Activated CD8-positive, alpha-beta T cell treated with anti-CD3 and anti-CD28 coated beads for 36 hours (primary cell): Measurements from ENCODE around the gene PTPRG. TPM values are rescaled to one million over a fixed set of nuclear protein-coding genes. Genes with fewer than 3 reads are reported as not detected.

ENCODE experiments used
- ATAC-seq: fragments of 200-7000 bp; cut with Tn5 transposase; one replicate; pipeline ENCODE4 v1.10.0; 2021; ENCODE audit warnings: mild to moderate bottlenecking, moderate library complexity
- CTCF ChIA-PET: fragments of 350-600 bp; sonication (Branson Sonifier 250); formaldehyde crosslinking; loops from one replicate; lab custom pipeline; 2021; ENCODE audit warnings: antibody characterized with exemption; lab: Charles Lee
- POLR2A ChIA-PET: fragments of 350-600 bp; sonication (Branson Sonifier 250); formaldehyde crosslinking; loops from one replicate; lab custom pipeline; 2021; ENCODE audit warnings: antibody characterized with exemption; lab: Charles Lee
- DNase-seq: peaks from one replicate; pipeline ENCODE4 v3.0.0-alpha.2; 2020
- H3K27ac Mint-ChIP-seq: one replicate; pipeline ENCODE4 v1.8.0; 2021; ENCODE audit warnings: mild to moderate bottlenecking, mixed read lengths
- H3K27me3 Mint-ChIP-seq: one replicate; pipeline ENCODE4 v1.8.0; 2021; ENCODE audit warnings: mixed read lengths
- H3K36me3 Mint-ChIP-seq: one replicate; pipeline ENCODE4 v1.8.0; 2021; ENCODE audit warnings: low read depth, mixed read lengths
- H3K4me1 Mint-ChIP-seq: one replicate; pipeline ENCODE4 v1.8.0; 2021; ENCODE audit warnings: low read depth, mixed read lengths
- H3K4me3 Mint-ChIP-seq: one replicate; pipeline ENCODE4 v1.8.0; 2021; ENCODE audit warnings: mild to moderate bottlenecking, moderate library complexity, mixed read lengths
- H3K9me3 Mint-ChIP-seq: one replicate; pipeline ENCODE4 v1.8.0; 2021; ENCODE audit warnings: mixed read lengths
- CTCF ChIP-seq: fragments of 200-600 bp; IDR thresholded peaks from one replicate; pipeline ENCODE4 v1.8.0; 2022; ENCODE audit warnings: antibody characterized with exemption, mild to moderate bottlenecking
- intact Hi-C: fragments of 100-400 bp; cut with micrococcal nuclease; formaldehyde crosslinking; loops from one replicate; pipeline ENCODE4 v1.10.0; 2022
- total RNA-seq, 2 experiments: library from RNA; stranded (reverse); gene quantifications; one replicate each; pipeline ENCODE4 v1.2.3, GENCODE V29; 2021

PTPRG gene
- total RNA-seq, 2 experiments from 2014 or later = not detected

- H3K4me1 Mint-ChIP-seq = no peaks in the 10 kb centered on the region
- CTCF ChIA-PET = interaction anchor here (0.6 kb wide), 1 partner anchor 560 kb away, joined by 3 read pairs; no protein-coding TSS in a partner anchor
- POLR2A ChIA-PET = no interaction called here
- ATAC-seq (no peak), DNase-seq (no peak)
- no peaks in the 10 kb centered on the region for H3K9me3 Mint-ChIP-seq
- no peaks in the 10 kb centered on the region for H3K36me3 Mint-ChIP-seq
- TF ChIP-seq CTCF = no peak
- no peak overlapping the region for H3K4me3 Mint-ChIP-seq
- H3K27me3 Mint-ChIP-seq = no peaks in the 10 kb centered on the region
- no peak overlapping the region for H3K27ac Mint-ChIP-seq
- intact Hi-C loops = no loop called here
Measured at GRCh38 chr3:61734749-61735686, 173.6 kb downstream of the PTPRG start.

GRCh38 chr3:61736506-61736905 lies 175.1 kb downstream of the PTPRG start:
- no peaks in the 10 kb centered on the region for H3K27me3 Mint-ChIP-seq
- CTCF ChIA-PET = no interaction called here
- POLR2A ChIA-PET = no interaction called here
- no peak for DNase-seq
- no peaks in the 10 kb centered on the region for H3K36me3 Mint-ChIP-seq
- H3K4me3 Mint-ChIP-seq = no peak overlapping the region
- H3K27ac Mint-ChIP-seq = no peak overlapping the region
- no peaks in the 10 kb centered on the region for H3K9me3 Mint-ChIP-seq
- no peak for TF ChIP-seq CTCF
- no peak for ATAC-seq
- intact Hi-C loops = no loop called here
- H3K4me1 Mint-ChIP-seq = no peaks in the 10 kb centered on the region

GRCh38 chr3:61739640-61740039 lies 178.3 kb downstream of the PTPRG start:
- Mint-ChIP-seq H3K36me3 (no peaks in the 10 kb centered on the region), H3K4me1 (no peaks in the 10 kb centered on the region), H3K27me3 (no peaks in the 10 kb centered on the region), H3K27ac (no peak overlapping the region), H3K4me3 (no peak overlapping the region), H3K9me3 (no peaks in the 10 kb centered on the region)
- no peak for DNase-seq
- POLR2A ChIA-PET = no interaction called here
- intact Hi-C loops = no loop called here
- ATAC-seq = no peak
- CTCF ChIA-PET = no interaction called here
- TF ChIP-seq CTCF = no peak

- Mint-ChIP-seq H3K27ac (no peak overlapping the region), H3K36me3 (no peaks in the 10 kb centered on the region), H3K4me3 (no peak overlapping the region), H3K4me1 (no peaks in the 10 kb centered on the region), H3K27me3 (no peaks in the 10 kb centered on the region), H3K9me3 (peaks cover under 1% of the 10 kb centered on the region)
- ChIA-PET CTCF (no interaction called here), POLR2A (no interaction called here)
- DNase-seq (no peak), ATAC-seq (no peak)
- no peak for TF ChIP-seq CTCF
- intact Hi-C loops = no loop called here
Measured at GRCh38 chr3:61740494-61740893, 179.1 kb downstream of the PTPRG start.

- Mint-ChIP-seq H3K4me1 (no peaks in the 10 kb centered on the region), H3K36me3 (no peaks in the 10 kb centered on the region), H3K27me3 (no peaks in the 10 kb centered on the region), H3K27ac (no peak overlapping the region), H3K4me3 (no peak overlapping the region), H3K9me3 (peaks cover 2% of the 10 kb centered on the region)
- POLR2A ChIA-PET = no interaction called here
- TF ChIP-seq CTCF = no peak
- no peak for ATAC-seq
- DNase-seq = no peak
- intact Hi-C loops = no loop called here
- CTCF ChIA-PET = no interaction called here
Measured at GRCh38 chr3:61741551-61741950, 180.2 kb downstream of the PTPRG start.
